HG02970 (cell line): ENCODE data around the gene ARPC5.
"Not testable (repeated sequence)": the region's sequence is repeated elsewhere in the genome, so short reads cannot be mapped to it uniquely, and the experiment has no call there.

Source experiments
- ATAC-seq: cut with Tn5 transposase; IDR thresholded peaks from one replicate; pipeline ENCODE4 v1.9.1; 2021; ENCODE audit warnings: mild to moderate bottlenecking, moderate library complexity, moderate number of reproducible peaks; ENCODE audit not compliant: unreplicated experiment, low FRiP score

The ARPC5 gene

DNA sequence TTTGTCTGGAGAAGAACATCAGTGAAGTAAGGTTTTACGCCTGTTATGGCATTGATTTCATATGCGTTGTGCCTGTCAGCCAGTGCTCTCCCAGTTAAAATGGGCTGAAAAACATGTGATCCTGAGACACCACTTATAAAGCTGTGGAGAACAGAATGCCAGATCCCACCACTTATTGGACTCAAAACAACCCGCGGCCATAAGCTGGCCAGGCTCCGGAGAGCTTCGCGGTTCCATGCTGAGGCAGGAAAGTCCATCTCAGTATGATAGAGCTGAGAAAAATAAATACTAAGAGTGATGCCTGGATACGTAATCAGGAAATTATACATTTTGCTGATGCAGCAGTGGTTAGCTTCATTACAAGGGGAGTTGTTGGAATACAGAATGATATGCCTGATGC is 12.5 kb upstream of the ARPC5 start:
- no peak for ATAC-seq

DNA sequence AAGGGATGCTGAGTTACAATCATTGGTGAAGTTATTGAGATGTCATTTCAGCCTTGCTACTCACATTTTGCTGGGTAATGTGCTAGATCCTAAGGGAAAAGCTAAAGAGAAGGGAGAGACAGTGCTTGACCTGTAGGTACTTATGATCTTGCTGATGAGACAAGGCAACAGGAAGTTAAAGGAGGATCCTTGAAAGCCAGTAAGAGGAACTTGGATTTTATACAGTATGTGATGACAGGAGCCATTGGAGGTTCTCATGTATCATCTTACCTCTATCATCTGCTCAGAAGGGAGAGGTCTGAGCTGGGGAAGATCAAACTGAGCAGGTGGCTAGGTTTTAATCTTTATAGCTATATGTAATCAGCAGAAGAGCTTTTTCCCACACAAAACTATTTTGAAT is 11.2 kb upstream of the ARPC5 start:
- no peak for ATAC-seq

DNA sequence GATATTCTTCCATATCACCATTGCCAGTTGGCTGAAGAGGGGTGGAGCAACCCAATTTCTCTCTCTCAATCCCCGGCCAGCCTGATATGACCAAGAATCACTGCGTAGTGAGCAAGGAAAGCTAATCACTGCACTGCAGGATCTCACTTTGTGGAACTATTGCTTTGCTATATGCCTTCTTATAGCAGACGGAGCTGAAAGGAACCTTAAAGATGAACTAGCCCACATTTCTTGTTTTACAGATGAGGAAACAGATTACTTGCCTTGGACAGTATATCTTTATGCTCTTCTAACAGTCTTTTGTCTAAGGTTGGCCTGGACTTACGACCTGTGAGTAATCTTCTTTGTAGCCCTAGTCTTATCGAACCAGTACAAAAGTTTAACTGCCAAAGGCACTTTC is 9.9 kb upstream of the ARPC5 start:
- no peak for ATAC-seq

GRCh38 chr1:183642166-183642565 is 6.6 kb upstream of the ARPC5 start:
- ATAC-seq: no peak

- ATAC-seq: no peak
Measured at GRCh38 chr1:183640193-183640592, 4.6 kb upstream of the ARPC5 start.

- no peak for ATAC-seq
Measured at GRCh38 chr1:183638649-183639387, 3.2 kb upstream of the ARPC5 start.

DNA sequence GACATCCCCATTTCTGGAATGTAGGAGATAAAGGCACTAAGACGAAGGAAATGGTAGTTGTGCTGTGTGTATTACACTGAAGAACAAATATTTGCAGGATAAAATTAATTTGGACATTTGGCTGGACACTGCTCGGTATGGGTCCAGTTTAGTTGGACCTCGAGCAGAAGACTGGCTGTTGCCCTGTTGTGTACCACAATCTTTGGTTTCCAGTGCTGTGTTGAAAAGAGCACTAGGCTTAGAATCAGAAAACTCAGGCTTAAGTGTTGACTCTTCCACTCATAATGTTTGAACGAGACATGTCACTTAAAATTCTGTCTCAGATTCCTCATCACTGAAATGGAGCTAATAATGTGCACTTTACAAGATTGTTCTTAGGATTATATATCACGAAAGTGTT is 1.2 kb upstream of the ARPC5 start:
- ATAC-seq: no peak

DNA sequence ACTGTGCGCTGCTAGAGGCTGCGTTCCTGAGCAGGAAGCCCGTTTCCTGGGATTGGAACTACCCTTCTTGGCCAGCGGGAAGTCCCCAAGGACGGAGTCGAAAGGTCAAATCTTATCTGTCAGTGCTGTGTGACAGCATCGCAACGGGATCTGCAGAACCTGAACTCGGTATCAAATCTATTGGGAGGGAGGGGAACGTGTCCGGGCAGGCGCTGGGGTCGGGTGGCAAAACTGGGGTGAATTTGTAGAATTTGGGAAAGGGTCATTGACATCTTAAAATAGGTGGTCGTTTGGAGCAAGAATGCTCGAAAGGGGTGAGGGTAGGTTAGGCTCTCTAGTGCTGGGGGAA is 725 bp upstream of the ARPC5 start:
- no peak for ATAC-seq

GRCh38 chr1:183635099-183635605 is 431 bp downstream of the ARPC5 start:
- peak; percentile 4 for ATAC-seq

GRCh38 chr1:183634429-183635065 is 1.0 kb downstream of the ARPC5 start:
- ATAC-seq: no peak

DNA sequence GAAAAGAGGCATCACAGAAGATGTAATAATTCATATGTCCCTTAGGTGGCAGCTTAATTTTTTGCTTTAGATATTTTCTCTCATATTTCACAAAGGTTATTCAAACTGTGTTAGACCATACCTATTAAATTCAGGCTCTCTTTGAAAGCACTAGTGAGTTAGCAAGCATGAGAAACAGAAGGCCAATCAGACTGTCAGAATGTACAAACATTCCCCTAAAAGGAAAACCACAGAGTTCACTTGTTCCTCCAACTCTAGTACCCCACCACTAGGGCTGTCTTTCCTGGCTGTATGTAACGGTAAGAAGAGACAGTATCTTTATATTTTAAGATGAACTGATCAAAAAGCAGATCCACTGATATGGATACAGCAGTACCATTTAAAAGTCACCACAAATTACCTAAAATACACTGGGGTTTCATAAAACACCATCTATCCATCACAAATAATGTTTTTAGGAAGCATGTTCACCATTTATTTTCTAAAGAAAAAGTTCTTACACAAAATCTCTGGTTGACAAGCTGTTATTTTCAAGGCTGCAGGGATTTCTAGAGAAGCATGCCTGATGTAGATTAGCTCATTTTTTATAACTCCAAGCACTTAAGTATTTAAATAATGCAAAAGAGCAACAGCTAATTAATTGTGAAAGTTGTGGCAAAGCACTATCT is 1.8 kb downstream of the ARPC5 start:
- no peak for ATAC-seq

DNA sequence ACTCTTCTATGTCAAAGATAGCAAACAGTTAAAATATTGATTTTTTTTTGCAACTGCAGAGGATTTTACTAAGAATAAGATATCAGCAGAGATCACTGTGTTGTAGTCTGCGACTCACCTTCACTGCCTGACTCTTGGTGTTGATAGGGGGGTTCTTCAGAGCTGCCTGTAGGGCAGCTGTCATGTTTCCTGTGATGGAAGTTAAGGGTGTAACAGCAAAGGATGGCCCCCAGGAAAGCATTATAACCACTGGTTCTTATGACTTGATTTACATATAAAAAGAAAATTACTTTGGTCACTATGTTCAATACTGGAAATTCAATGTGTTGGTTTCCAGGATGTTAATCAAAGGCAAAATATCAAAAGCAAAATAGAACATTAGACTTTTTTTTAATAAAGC is 2.6 kb downstream of the ARPC5 start:
- no peak for ATAC-seq

DNA sequence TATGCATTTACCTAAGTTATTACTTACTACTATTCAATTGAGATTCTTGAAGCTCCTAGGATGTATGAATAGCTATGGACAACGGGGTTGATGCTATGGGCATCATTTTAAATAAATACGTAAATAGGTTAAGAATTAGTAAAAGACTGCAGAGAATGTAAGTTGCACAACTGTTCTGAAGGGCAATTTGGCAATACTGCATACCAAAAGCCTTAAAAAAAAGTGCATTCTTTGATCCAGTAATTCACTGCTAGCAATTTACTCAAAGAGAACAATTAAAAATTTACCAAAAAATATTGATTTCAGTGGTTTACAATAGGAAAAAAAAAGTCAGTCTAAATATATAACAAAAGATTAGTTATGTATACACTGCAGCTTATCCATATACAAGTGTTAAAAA is 3.5 kb downstream of the ARPC5 start:
- no peak for ATAC-seq

DNA sequence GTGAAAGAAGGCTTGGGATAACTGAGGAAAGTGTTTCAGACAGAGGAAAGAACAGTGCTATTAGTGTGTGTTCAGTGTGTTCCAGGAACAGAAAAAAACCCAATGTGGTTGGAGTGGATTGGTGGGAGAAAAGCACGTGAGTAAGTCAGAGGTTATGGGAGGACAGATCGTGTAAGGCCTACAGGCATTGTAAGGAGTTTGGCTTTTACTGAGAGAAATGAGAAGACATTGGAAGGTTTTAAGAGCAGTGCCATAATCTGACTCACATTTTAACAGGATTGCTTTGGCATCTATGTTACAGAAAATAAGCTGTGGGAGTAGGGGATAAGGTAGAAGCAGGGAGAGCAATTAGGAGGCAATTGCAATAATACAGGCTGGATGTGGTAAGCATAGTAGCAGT is 4.8 kb downstream of the ARPC5 start:
- no peak for ATAC-seq

DNA sequence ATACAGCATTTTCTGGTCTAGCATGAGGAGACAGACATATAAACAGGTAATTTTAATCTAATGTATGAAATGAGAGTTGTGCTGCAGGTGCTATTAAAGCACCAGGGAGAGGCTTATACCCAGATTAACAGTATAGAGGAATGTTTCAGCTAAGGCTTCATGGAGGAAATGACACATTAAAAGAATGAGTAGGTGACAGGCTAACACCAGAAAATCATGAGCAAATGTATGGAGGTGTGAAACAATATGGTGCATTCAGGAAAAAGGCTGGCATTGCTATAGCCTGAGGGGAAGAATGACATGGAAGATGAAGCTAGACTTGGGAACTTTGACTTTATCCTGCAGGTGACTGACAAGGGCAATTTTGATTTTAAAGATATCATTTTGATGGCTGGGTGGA is 7.0 kb downstream of the ARPC5 start:
- no peak for ATAC-seq

DNA sequence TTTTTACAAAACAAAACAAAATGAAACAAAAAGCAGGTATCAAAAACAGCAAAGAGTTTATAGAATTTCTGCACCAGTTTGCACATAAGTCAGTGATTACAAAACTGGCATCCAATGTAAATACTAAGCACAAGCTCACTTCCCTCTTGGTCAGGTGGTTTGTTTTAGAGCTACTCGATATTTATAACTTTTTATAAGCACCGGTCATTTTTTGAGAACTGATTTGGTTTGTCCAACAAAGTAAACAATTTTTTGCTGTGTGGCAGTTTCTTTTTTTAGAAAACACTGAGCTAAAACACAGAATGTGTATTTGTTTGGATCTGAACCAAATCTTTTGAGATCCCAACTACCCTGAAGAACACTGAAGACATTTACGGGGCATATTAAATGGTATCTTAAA is 9.3 kb downstream of the ARPC5 start:
- not testable (repeated sequence) for ATAC-seq

DNA sequence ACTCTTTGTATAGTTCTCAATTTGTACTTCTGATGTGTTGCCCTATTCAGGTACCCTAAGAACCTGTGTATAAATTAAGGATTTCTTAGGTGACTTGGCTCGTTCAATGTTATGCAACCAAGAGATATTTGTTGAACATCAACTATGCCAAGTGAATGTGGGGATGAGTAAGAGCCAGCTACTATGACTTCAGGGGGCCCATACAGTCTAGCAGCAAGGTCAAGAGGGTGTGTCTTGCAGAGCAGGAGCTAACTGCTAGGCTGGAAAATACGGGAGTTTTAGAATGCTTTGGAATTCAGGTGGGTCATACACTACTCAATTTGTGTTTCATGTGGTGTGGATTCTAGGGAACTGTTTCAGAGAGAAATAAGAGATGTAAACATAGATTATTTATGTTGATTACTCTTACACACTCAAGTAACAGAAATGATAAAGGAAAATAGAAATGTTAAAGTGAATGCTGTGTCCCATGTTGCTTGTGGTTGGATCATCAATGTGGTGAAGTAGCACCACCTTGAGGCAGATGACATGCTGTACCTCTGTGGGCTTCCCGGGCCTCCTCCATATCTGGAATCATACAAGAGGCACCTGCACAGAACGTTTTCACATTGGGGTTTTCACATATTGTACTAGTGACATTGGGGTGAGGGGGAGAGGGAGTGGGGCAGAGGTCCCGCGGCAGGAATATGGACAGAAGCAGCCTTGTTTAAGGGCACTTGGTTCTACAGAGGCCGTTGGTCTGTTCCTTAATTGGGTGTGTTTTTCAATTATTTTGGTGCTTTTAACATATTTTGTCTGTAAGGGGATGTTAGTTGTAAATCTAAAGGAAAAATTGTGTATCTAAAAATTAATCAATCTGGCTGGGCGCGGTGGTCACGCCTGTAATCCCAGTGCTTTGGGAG is 12.4 kb downstream of the ARPC5 start:
- no peak for ATAC-seq

DNA sequence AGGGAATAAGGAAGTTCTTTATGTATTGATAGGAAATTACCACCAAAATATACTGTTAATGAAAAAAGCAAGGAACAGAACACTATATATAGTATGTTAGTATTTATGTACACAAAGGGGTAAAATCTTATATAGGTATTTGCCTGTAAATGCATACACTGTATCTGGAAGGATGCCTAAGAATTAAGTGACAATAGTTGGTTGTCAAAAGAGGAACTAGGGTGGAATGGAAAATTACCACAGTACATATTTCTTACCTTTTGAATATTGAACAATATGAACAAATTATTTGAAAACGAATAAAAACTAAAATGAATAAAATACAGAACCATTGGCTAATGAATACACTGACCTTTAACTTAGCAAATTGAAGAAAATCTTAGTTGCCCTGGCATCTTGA is 13.6 kb downstream of the ARPC5 start:
- ATAC-seq: no peak

DNA sequence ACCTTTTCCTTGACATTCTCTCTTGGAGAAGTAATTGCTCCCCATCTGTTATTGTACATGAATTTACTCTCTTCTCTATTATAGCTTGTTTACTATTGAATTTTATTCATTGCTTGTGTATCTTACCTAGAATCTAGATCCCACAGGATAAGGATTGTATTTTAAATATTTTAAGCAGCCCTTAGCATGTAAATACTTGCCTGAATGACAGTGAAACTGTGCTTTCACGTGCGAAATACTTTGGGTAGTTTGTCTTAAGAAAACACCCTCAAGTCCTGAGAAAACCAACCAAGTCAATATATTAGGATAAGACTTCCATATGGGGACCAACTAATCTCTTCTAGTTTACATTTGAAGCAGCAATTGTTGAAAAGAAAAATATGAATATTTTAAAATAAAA is 15.3 kb downstream of the ARPC5 start:
- no peak for ATAC-seq

DNA sequence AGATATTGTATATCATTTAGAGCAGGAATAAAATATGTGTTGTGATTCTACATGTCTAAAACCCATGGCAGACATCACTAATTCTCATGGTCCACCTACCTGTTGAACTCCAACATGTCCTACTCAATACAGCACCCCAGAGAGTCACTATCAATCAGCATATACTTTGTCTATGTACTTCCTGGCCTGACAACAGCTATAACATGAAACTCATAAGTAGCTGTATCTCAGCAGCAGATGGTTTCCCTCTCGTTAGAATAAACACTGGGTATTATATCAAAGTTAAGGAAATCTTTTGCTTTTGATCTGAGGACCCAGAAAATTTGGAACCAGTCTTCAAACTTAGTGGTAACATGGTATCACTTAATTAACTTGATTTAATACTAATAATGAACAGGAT is 15.8 kb downstream of the ARPC5 start:
- no peak for ATAC-seq

- not testable (repeated sequence) for ATAC-seq
Measured at GRCh38 chr1:183618202-183618601, 17.4 kb downstream of the ARPC5 start.
